Glutamatergic neuron (in vitro differentiated cells): Measurements from ENCODE around the gene PRKAR1B. TPM values are rescaled to one million over a fixed set of nuclear protein-coding genes. Genes with fewer than 3 reads are reported as not detected.

Source experiments
- DNase-seq: peaks from one replicate; pipeline ENCODE4 v3.0.0; 2022
- H3K27ac Mint-ChIP-seq: one replicate; pipeline ENCODE4 v1.8.0; 2020; ENCODE audit warnings: mild to moderate bottlenecking, mixed read lengths, inconsistent platforms; ENCODE audit not compliant: unreplicated experiment
- H3K27me3 Mint-ChIP-seq: one replicate; pipeline ENCODE4 v1.8.0; 2020; ENCODE audit warnings: mild to moderate bottlenecking, moderate library complexity, mixed read lengths, inconsistent platforms; ENCODE audit not compliant: unreplicated experiment
- H3K36me3 Mint-ChIP-seq: one replicate; pipeline ENCODE4 v1.8.0; 2020; ENCODE audit warnings: mild to moderate bottlenecking, mixed read lengths, inconsistent platforms; ENCODE audit not compliant: unreplicated experiment
- H3K4me1 Mint-ChIP-seq: one replicate; pipeline ENCODE4 v1.8.0; 2020; ENCODE audit warnings: mild to moderate bottlenecking, low read depth, mixed read lengths, inconsistent platforms; ENCODE audit not compliant: unreplicated experiment
- H3K4me3 Mint-ChIP-seq: one replicate; pipeline ENCODE4 v1.8.0; 2020; ENCODE audit warnings: mild to moderate bottlenecking, mixed read lengths, inconsistent platforms; ENCODE audit not compliant: unreplicated experiment
- H3K9me3 Mint-ChIP-seq: one replicate; pipeline ENCODE4 v1.8.0; 2020; ENCODE audit warnings: mild to moderate bottlenecking, moderate library complexity, mixed read lengths, inconsistent platforms; ENCODE audit not compliant: unreplicated experiment
- total RNA-seq: library from RNA; stranded (reverse); fragmentation: NEBNext Ultra II Directional; extraction: Animal tissue kit (Norgen Biotek cat#: 25700); gene quantifications from one replicate; pipeline ENCODE4 v1.2.1, GENCODE V29; 2021; ENCODE audit not compliant: unreplicated experiment
- TF ChIP-seq, protein P1 (sequence below): fragments of 200-600 bp; sonication (generic); IDR thresholded peaks from one replicate; pipeline ENCODE4 v1.5.0; 2021; ENCODE audit not compliant: partially characterized antibody, unreplicated experiment

The PRKAR1B gene
- total RNA-seq, 1 donor from 2014 or later: 12.8 TPM

- no peaks in the 10 kb centered on the region for H3K36me3 Mint-ChIP-seq
- no peak overlapping the region for H3K4me3 Mint-ChIP-seq
- H3K27me3 Mint-ChIP-seq: peaks cover 5% of the 10 kb centered on the region
- H3K27ac Mint-ChIP-seq: no peak overlapping the region
- peaks cover 3% of the 10 kb centered on the region for H3K9me3 Mint-ChIP-seq
- TF ChIP-seq, protein P1, sequence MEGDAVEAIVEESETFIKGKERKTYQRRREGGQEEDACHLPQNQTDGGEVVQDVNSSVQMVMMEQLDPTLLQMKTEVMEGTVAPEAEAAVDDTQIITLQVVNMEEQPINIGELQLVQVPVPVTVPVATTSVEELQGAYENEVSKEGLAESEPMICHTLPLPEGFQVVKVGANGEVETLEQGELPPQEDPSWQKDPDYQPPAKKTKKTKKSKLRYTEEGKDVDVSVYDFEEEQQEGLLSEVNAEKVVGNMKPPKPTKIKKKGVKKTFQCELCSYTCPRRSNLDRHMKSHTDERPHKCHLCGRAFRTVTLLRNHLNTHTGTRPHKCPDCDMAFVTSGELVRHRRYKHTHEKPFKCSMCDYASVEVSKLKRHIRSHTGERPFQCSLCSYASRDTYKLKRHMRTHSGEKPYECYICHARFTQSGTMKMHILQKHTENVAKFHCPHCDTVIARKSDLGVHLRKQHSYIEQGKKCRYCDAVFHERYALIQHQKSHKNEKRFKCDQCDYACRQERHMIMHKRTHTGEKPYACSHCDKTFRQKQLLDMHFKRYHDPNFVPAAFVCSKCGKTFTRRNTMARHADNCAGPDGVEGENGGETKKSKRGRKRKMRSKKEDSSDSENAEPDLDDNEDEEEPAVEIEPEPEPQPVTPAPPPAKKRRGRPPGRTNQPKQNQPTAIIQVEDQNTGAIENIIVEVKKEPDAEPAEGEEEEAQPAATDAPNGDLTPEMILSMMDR: no peak
- no peak for DNase-seq
- no peaks in the 10 kb centered on the region for H3K4me1 Mint-ChIP-seq
These were observed 132.7 kb downstream of the PRKAR1B start for GRCh38 chr7:594212-594913.

- H3K27me3 Mint-ChIP-seq: peaks cover 7% of the 10 kb centered on the region
- H3K27ac Mint-ChIP-seq: no peak overlapping the region
- no peaks in the 10 kb centered on the region for H3K4me1 Mint-ChIP-seq
- peaks cover 5% of the 10 kb centered on the region for H3K9me3 Mint-ChIP-seq
- TF ChIP-seq, protein P1: no peak
- peaks cover 8% of the 10 kb centered on the region for H3K36me3 Mint-ChIP-seq
- no peak for DNase-seq
- no peak overlapping the region for H3K4me3 Mint-ChIP-seq
These were observed 133.6 kb downstream of the PRKAR1B start for GRCh38 chr7:593324-594115.

- Mint-ChIP-seq H3K9me3 (peaks cover 7% of the 10 kb centered on the region), H3K4me3 (no peak overlapping the region), H3K4me1 (no peaks in the 10 kb centered on the region), H3K27me3 (peaks cover 7% of the 10 kb centered on the region), H3K36me3 (peaks cover 13% of the 10 kb centered on the region), H3K27ac (no peak overlapping the region)
- no peak for DNase-seq
- TF ChIP-seq, protein P1: no peak
These were observed 135.0 kb downstream of the PRKAR1B start for GRCh38 chr7:591856-592628.

GRCh38 chr7:590731-591551 lies 136.1 kb downstream of the PRKAR1B start:
- Mint-ChIP-seq H3K4me3 (no peak overlapping the region), H3K36me3 (peaks cover 16% of the 10 kb centered on the region), H3K27ac (no peak overlapping the region), H3K27me3 (peaks cover 6% of the 10 kb centered on the region), H3K9me3 (peaks cover 7% of the 10 kb centered on the region), H3K4me1 (no peaks in the 10 kb centered on the region)
- DNase-seq: peak; percentile 7
- TF ChIP-seq, protein P1: no peak
